AG09309 (cell line): ENCODE measurements around the gene MS4A14.
"Not testable (repeated sequence)": the region's sequence is repeated elsewhere in the genome, so short reads cannot be mapped to it uniquely, and the experiment has no call there.

Experiments
- DNase-seq: peaks from one replicate; pipeline ENCODE4 v3.0.0-alpha.2; 2010; ENCODE audit warnings: low read depth
- H3K4me3 ChIP-seq: 2 replicates; pipeline ENCODE4 v1.5.1; 2011; ENCODE audit warnings: mild to moderate bottlenecking, low read depth, low read length, moderate library complexity; ENCODE audit not compliant: control insufficient read depth
- CTCF ChIP-seq: IDR thresholded peaks from 2 replicates; pipeline ENCODE4 v1.5.1; 2011; ENCODE audit warnings: mild to moderate bottlenecking, low read depth, low read length, inconsistent platforms; ENCODE audit not compliant: insufficient read depth, control insufficient read depth; ENCODE audit errors: missing control alignments

The MS4A14 gene

GRCh38 chr11:60447846-60448245, 51.6 kb downstream of the MS4A14 start:
- no peak overlapping the region for H3K4me3 ChIP-seq
- TF ChIP-seq CTCF = no peak
- DNase-seq = no peak

GRCh38 chr11:60451185-60451584, 54.9 kb downstream of the MS4A14 start:
- H3K4me3 ChIP-seq, DNase-seq: not testable (repeated sequence)

- H3K4me3 ChIP-seq = no peak overlapping the region
- TF ChIP-seq CTCF = no peak
- no peak for DNase-seq
Observed at GRCh38 chr11:60454212-60454611, 58.0 kb downstream of the MS4A14 start.

- no peak for DNase-seq
- no peak for TF ChIP-seq CTCF
- H3K4me3 ChIP-seq = no peak within 1 kb of the TSS
Observed at GRCh38 chr11:60455531-60456042, 59.3 kb downstream of the MS4A14 start, which contains the start of gene MS4A1. Gene MS4A1, plus strand, starts transcription at chr11:60455847. Its CDS starts 6,528 bp downstream, at chr11:60462375.

GRCh38 chr11:60457576-60457975, 61.3 kb downstream of the MS4A14 start:
- TF ChIP-seq CTCF = no peak
- H3K4me3 ChIP-seq = no peak overlapping the region
- DNase-seq = no peak

GRCh38 chr11:60459345-60459744, 63.1 kb downstream of the MS4A14 start:
- no peak overlapping the region for H3K4me3 ChIP-seq
- DNase-seq = no peak
- TF ChIP-seq CTCF = no peak
